Memory B cell (primary cell): ENCODE measurements around the gene LEPROT.

Source experiments
- ATAC-seq: fragments of 150-1000 bp; cut with Tn5 transposase; 2 replicates; pipeline ENCODE4 v1.10.0; 2021; ENCODE audit warnings: low read depth, mild to moderate bottlenecking, moderate library complexity
- DNase-seq, 2 donors: peaks; one replicate each; pipeline ENCODE4 v3.0.0; 2022; ENCODE audit warnings: low spot score in 2 of 2
- H3K27ac Mint-ChIP-seq: one replicate; pipeline ENCODE4 v1.8.0; 2022; ENCODE audit warnings: mild to moderate bottlenecking, moderate library complexity, mixed read lengths
- H3K27me3 Mint-ChIP-seq: one replicate; pipeline ENCODE4 v1.8.0; 2022; ENCODE audit warnings: mixed read lengths
- H3K36me3 Mint-ChIP-seq: one replicate; pipeline ENCODE4 v1.8.0; 2022; ENCODE audit warnings: mild to moderate bottlenecking, mixed read lengths
- H3K4me1 Mint-ChIP-seq: one replicate; pipeline ENCODE4 v1.8.0; 2022; ENCODE audit warnings: mixed read lengths
- H3K4me3 Mint-ChIP-seq: one replicate; pipeline ENCODE4 v1.8.0; 2022; ENCODE audit warnings: mild to moderate bottlenecking, moderate library complexity, mixed read lengths
- H3K9me3 Mint-ChIP-seq: one replicate; pipeline ENCODE4 v1.8.0; 2022; ENCODE audit warnings: mixed read lengths

LEPROT gene

GRCh38 chr1:65421351-65422025 is 1.0 kb downstream of the LEPROT start:
- H3K4me1 Mint-ChIP-seq, result peaks cover 8% of the 10 kb centered on the region
- DNase-seq (no peak), ATAC-seq (no peak)
- no peaks in the 10 kb centered on the region for H3K27me3 Mint-ChIP-seq
- H3K36me3 Mint-ChIP-seq, result peaks cover 14% of the 10 kb centered on the region
- no peaks in the 10 kb centered on the region for H3K9me3 Mint-ChIP-seq
- H3K4me3 Mint-ChIP-seq, result no peak overlapping the region
- H3K27ac Mint-ChIP-seq, result no peak overlapping the region

- Mint-ChIP-seq H3K9me3 (no peaks in the 10 kb centered on the region), H3K27ac (no peak overlapping the region), H3K4me3 (no peak overlapping the region), H3K27me3 (no peaks in the 10 kb centered on the region), H3K36me3 (peaks cover 15% of the 10 kb centered on the region), H3K4me1 (peaks cover 8% of the 10 kb centered on the region)
- no peak for DNase-seq
- no peak for ATAC-seq
Measured at GRCh38 chr1:65422241-65423203, 2.1 kb downstream of the LEPROT start.

- H3K36me3 Mint-ChIP-seq, result peaks cover 18% of the 10 kb centered on the region
- peaks cover 7% of the 10 kb centered on the region for H3K4me1 Mint-ChIP-seq
- H3K27me3 Mint-ChIP-seq, result no peaks in the 10 kb centered on the region
- H3K4me3 Mint-ChIP-seq, result no peak overlapping the region
- DNase-seq (no peak), ATAC-seq (no peak)
- H3K9me3 Mint-ChIP-seq, result no peaks in the 10 kb centered on the region
- H3K27ac Mint-ChIP-seq, result no peak overlapping the region
Measured at GRCh38 chr1:65423884-65424572, 3.6 kb downstream of the LEPROT start.

- Mint-ChIP-seq H3K4me3 (no peak overlapping the region), H3K9me3 (no peaks in the 10 kb centered on the region), H3K27me3 (no peaks in the 10 kb centered on the region), H3K4me1 (peaks cover 4% of the 10 kb centered on the region), H3K27ac (no peak overlapping the region), H3K36me3 (peaks cover 18% of the 10 kb centered on the region)
- no peak for ATAC-seq
- DNase-seq, result no peak
Measured at GRCh38 chr1:65424573-65424889, 4.1 kb downstream of the LEPROT start.

GRCh38 chr1:65425006-65425405 is 4.5 kb downstream of the LEPROT start:
- Mint-ChIP-seq H3K27ac (no peak overlapping the region), H3K27me3 (no peaks in the 10 kb centered on the region), H3K9me3 (no peaks in the 10 kb centered on the region), H3K4me3 (no peak overlapping the region), H3K4me1 (no peaks in the 10 kb centered on the region), H3K36me3 (peaks cover 21% of the 10 kb centered on the region)
- DNase-seq (no peak), ATAC-seq (no peak)

GRCh38 chr1:65425697-65426096 is 5.2 kb downstream of the LEPROT start:
- ATAC-seq, result no peak
- H3K27ac Mint-ChIP-seq, result no peak overlapping the region
- peaks cover 22% of the 10 kb centered on the region for H3K36me3 Mint-ChIP-seq
- no peaks in the 10 kb centered on the region for H3K27me3 Mint-ChIP-seq
- no peak overlapping the region for H3K4me3 Mint-ChIP-seq
- no peaks in the 10 kb centered on the region for H3K4me1 Mint-ChIP-seq
- H3K9me3 Mint-ChIP-seq, result no peaks in the 10 kb centered on the region
- no peak for DNase-seq

GRCh38 chr1:65429078-65429477 is 8.6 kb downstream of the LEPROT start:
- H3K27me3 Mint-ChIP-seq, result no peaks in the 10 kb centered on the region
- no peak overlapping the region for H3K27ac Mint-ChIP-seq
- DNase-seq (no peak), ATAC-seq (no peak)
- no peaks in the 10 kb centered on the region for H3K9me3 Mint-ChIP-seq
- peaks cover 6% of the 10 kb centered on the region for H3K4me1 Mint-ChIP-seq
- no peak overlapping the region for H3K4me3 Mint-ChIP-seq
- peaks cover 29% of the 10 kb centered on the region for H3K36me3 Mint-ChIP-seq

GRCh38 chr1:65429806-65430205 is 9.3 kb downstream of the LEPROT start:
- no peaks in the 10 kb centered on the region for H3K9me3 Mint-ChIP-seq
- ATAC-seq (no peak), DNase-seq (no peak)
- H3K4me1 Mint-ChIP-seq, result peaks cover 6% of the 10 kb centered on the region
- H3K4me3 Mint-ChIP-seq, result no peak overlapping the region
- H3K27me3 Mint-ChIP-seq, result no peaks in the 10 kb centered on the region
- no peak overlapping the region for H3K27ac Mint-ChIP-seq
- peaks cover 33% of the 10 kb centered on the region for H3K36me3 Mint-ChIP-seq

GRCh38 chr1:65431111-65431705 is 10.7 kb downstream of the LEPROT start:
- ATAC-seq, result peak; percentile 32
- no peak overlapping the region for H3K27ac Mint-ChIP-seq
- no peaks in the 10 kb centered on the region for H3K27me3 Mint-ChIP-seq
- H3K4me3 Mint-ChIP-seq, result no peak overlapping the region
- H3K4me1 Mint-ChIP-seq, result peaks cover 6% of the 10 kb centered on the region
- DNase-seq, result no peak
- peaks cover 25% of the 10 kb centered on the region for H3K36me3 Mint-ChIP-seq
- no peaks in the 10 kb centered on the region for H3K9me3 Mint-ChIP-seq

GRCh38 chr1:65432918-65433317 is 12.4 kb downstream of the LEPROT start:
- Mint-ChIP-seq H3K4me1 (peaks cover 6% of the 10 kb centered on the region), H3K4me3 (no peak overlapping the region), H3K27ac (no peak overlapping the region), H3K36me3 (peaks cover 28% of the 10 kb centered on the region), H3K27me3 (no peaks in the 10 kb centered on the region), H3K9me3 (no peaks in the 10 kb centered on the region)
- no peak for DNase-seq
- ATAC-seq, result no peak

GRCh38 chr1:65434255-65434654 is 13.8 kb downstream of the LEPROT start:
- no peaks in the 10 kb centered on the region for H3K27me3 Mint-ChIP-seq
- H3K9me3 Mint-ChIP-seq, result no peaks in the 10 kb centered on the region
- no peak for DNase-seq
- no peak overlapping the region for H3K27ac Mint-ChIP-seq
- H3K36me3 Mint-ChIP-seq, result peaks cover 25% of the 10 kb centered on the region
- peaks cover 6% of the 10 kb centered on the region for H3K4me1 Mint-ChIP-seq
- ATAC-seq, result no peak
- H3K4me3 Mint-ChIP-seq, result no peak overlapping the region

- Mint-ChIP-seq H3K27ac (no peak overlapping the region), H3K4me3 (no peak overlapping the region), H3K9me3 (no peaks in the 10 kb centered on the region), H3K36me3 (peaks cover 25% of the 10 kb centered on the region), H3K27me3 (no peaks in the 10 kb centered on the region), H3K4me1 (peaks cover 6% of the 10 kb centered on the region)
- ATAC-seq (no peak), DNase-seq (no peak)
Measured at GRCh38 chr1:65434760-65435159, 14.3 kb downstream of the LEPROT start.

GRCh38 chr1:65435987-65436386 is 15.5 kb downstream of the LEPROT start:
- Mint-ChIP-seq H3K36me3 (peaks cover 20% of the 10 kb centered on the region), H3K27me3 (no peaks in the 10 kb centered on the region), H3K9me3 (no peaks in the 10 kb centered on the region), H3K27ac (no peak overlapping the region), H3K4me1 (peaks cover 6% of the 10 kb centered on the region), H3K4me3 (no peak overlapping the region)
- DNase-seq, result no peak
- ATAC-seq, result no peak

GRCh38 chr1:65437616-65438015 is 17.1 kb downstream of the LEPROT start:
- Mint-ChIP-seq H3K36me3 (peaks cover 16% of the 10 kb centered on the region), H3K27me3 (no peaks in the 10 kb centered on the region), H3K4me3 (no peak overlapping the region), H3K27ac (no peak overlapping the region), H3K9me3 (no peaks in the 10 kb centered on the region), H3K4me1 (peaks cover 3% of the 10 kb centered on the region)
- no peak for DNase-seq
- ATAC-seq, result no peak
